DMS 273 treated with DMSO at 0.1 percent for 48 hours (cell line): ENCODE measurements around the gene TMEM91.
A peak's percentile ranks its signal among the peaks of the same experiment; 100 is the strongest.
"Not testable (repeated sequence)": the region's sequence is repeated elsewhere in the genome, so short reads cannot be mapped to it uniquely, and the experiment has no call there.

Source experiments
- DNase-seq: peaks from one replicate; lab custom pipeline; 2025; lab: John Stamatoyannopoulos, UW

Gene TMEM91

GRCh38 chr19:41376241-41376997 lies at the start of gene TMEM91:
Gene TMEM91, plus strand, starts transcription at chr19:41376533. Its CDS starts 1,777 bp downstream, at chr19:41378310.
- no peak for DNase-seq

DNA sequence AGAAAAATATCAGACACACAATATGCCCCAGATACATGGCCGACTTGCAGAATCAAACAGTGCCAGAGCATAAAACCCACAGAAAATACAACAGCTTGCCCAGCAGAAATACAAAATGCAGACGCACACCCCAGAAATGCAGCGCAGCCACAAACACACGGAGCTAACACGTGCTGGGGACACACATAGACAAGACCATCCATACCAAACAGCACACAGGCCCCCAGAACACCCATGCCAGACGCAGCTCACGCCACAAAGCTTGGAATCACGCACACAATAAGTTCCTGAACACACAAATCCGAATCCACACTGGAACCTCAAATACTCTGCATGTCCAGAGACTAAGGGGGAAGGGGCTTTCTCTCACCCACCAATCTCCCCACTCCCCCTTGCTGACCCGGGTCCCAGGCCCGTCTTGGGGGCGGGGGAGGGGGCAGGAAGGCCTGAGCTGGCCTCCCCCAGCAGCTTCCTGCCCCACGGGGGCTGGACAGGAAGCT lies 49.2 kb upstream of the TMEM91 start:
- DNase-seq = no peak

DNA sequence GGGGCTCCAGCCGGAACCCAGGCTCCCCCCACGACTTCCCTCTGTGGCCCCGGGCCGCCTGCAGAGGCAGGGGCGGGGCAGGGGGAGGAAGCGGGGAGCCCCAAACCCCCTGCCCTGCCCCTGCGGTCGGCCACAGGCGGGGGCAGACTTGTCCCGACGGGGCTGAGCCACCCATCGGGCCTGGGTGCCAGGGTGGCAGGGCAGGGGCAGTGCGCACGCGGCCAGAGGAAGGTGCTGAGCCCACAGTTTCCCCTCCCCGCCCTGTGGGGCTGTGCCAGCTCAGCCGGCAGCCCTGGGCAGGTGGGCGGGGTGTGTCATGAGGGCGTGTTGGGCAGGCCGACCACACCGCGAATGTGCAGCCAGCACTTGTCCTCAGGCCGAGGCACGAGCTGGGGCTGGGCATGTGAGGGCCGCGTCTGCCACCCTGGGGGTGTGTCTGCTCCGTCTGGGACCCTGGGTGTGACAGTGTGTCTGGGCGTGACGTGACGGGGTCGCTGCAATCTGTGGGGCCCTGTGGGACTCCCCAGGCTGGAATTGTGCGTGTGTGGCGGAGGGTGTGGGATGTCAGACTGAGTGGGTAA lies 48.7 kb upstream of the TMEM91 start:
- DNase-seq = no peak

DNA sequence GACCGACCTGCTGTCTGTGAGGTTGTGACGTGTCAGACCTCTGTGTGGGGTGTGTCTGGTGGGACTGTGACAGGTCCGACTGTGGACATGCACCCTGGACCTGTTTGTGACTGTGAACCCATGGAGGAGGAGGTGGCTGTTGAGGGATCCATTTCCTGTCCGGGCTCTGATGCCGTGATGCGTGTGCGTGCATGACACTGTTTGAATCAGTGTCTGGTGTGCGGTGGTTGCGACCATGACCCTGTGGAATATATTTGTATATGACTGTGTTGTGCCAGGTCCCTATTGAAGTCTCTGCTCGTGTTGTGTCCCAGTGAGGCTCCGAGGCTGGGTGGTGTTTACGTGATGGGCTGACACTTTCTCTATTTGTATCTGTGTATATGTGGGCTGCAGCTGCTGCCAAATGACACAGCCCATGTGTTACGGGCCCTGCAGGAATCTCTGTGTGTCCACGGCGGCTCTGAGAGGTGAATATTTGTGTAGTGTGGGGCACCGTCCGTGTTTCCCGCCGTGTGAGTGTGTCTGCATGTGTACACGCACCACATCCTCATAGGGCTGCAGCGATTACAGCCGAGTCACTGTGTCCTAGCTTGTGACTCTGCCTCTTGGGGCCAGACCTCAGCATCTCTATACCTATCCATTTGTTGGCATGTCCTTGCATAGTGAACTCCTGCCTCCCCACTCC lies 48.0 kb upstream of the TMEM91 start:
- DNase-seq = no peak

- DNase-seq = no peak
Observed at GRCh38 chr19:41328842-41329225, 47.5 kb upstream of the TMEM91 start.

DNA sequence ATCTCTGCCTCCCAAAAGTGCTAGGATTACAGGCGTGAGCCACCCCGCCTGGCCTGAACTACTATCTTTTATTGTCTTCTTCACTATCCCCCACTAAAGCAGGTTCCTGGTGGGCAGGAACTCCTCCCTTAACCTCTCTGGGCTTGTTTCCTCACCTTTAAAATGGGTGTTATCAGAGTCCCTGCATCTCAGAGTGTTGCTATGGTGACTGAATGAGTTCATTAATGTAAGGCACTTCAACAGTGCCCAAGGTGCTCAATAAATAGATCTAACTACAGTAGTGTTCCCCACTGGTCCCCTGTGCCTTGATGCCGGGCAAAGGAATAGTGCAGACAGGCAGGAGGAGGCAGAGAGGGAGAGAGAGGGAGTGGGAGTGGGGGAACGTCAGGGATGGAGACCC lies 45.9 kb upstream of the TMEM91 start:
- no peak for DNase-seq

DNA sequence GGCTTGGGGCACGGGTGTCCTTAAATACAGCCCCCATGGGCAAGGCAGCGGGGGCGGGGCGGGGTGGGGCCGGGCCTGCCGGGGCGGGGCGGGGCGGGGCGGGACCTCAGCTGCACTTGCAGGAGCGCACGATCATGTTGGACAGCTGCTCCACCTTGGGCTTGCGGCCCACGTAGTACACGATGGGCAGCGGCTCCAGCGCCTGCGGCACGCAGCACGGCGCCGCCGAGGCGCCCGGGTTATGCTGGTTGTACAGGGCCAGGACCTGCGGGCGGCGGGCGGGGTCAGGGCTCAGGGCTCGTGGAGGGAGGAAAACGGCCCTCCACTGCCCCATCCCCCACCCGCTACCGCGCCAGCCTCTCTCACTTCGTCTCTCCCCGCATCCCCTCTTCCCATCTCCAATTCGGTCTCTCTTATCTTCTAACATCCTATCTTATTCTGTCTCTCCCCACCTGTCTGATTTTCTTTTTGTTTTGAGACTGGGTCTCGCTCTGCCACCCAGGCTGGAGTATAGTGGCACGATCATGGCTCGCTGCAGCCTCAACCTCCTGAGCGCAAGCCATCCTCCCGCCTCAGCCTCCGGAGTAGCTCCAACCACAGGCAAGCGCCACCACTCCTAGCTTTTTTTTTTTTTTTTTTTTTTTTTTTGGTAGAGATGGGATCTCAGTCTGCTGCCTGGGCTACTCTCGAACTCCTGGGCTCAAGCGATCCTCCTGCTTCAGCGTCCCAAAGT lies 45.2 kb upstream of the TMEM91 start:
- DNase-seq = no peak

- DNase-seq = no peak
Observed at GRCh38 chr19:41332000-41332399, 44.3 kb upstream of the TMEM91 start.

DNA sequence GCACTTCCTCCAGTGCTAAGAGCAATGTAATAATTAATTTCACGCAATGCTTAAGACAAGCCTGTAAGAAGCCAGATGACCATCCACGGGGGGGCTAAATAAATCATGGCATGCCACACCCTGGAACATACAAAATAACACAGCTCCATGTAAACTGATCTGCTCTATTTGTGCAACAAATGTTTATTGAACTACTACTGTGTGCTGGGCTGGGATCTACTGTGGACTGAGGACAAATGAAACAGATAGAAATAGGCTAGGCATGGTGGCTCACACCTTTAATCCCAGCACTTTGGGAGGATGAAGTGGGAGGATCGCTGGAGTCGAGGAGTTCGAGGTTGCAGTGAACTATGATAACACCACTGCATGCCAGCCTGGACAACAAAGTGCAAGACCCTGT lies 43.9 kb upstream of the TMEM91 start:
- no peak for DNase-seq

- DNase-seq = no peak
Observed at GRCh38 chr19:41334793-41335192, 41.5 kb upstream of the TMEM91 start.

DNA sequence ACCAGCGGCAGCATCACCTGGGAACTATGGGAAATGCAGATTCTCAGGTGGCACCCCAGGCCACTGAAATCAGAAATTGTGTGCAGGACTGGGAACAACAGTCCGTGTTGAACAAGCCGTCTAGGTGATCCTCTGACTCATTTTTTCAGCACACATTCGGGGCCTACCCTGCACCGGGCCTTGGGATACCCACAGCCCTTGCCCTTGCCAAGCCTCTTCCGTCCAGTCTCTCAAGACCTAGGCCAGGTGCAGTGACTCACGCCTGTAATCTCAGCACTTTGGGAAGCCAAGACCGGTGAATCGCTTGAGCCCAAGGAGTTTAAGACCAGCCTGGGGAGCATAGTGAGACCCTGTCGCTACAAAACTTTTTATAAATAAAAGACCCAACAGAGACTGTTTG lies 40.9 kb upstream of the TMEM91 start:
- DNase-seq = no peak

GRCh38 chr19:41339936-41340335 lies 36.4 kb upstream of the TMEM91 start:
- no peak for DNase-seq

- DNase-seq = no peak
Observed at GRCh38 chr19:41341669-41342490, 34.5 kb upstream of the TMEM91 start.

DNA sequence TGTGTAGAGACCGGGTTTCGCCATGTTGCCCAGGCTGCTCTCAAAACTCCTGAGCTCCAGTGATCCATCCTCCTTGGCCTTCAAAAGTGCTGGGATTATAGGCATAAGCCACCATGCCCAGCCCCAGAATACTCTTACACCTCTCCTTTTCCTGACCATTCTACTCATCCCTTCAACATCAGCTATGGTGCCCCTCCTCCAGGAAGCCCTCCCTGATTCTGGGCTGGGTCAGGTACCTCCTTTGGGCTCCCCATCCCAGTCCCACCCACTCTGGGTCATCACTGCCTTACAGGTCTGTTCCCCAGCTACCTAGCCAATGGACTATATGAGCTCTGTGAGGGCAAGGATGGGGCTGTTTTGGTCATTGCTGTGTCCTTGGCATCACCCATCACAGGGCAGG lies 32.2 kb upstream of the TMEM91 start:
- DNase-seq = no peak

- not testable (repeated sequence) for DNase-seq
Observed at GRCh38 chr19:41346916-41347315, 29.4 kb upstream of the TMEM91 start.

- no peak for DNase-seq
Observed at GRCh38 chr19:41350735-41351338, 25.5 kb upstream of the TMEM91 start.

DNA sequence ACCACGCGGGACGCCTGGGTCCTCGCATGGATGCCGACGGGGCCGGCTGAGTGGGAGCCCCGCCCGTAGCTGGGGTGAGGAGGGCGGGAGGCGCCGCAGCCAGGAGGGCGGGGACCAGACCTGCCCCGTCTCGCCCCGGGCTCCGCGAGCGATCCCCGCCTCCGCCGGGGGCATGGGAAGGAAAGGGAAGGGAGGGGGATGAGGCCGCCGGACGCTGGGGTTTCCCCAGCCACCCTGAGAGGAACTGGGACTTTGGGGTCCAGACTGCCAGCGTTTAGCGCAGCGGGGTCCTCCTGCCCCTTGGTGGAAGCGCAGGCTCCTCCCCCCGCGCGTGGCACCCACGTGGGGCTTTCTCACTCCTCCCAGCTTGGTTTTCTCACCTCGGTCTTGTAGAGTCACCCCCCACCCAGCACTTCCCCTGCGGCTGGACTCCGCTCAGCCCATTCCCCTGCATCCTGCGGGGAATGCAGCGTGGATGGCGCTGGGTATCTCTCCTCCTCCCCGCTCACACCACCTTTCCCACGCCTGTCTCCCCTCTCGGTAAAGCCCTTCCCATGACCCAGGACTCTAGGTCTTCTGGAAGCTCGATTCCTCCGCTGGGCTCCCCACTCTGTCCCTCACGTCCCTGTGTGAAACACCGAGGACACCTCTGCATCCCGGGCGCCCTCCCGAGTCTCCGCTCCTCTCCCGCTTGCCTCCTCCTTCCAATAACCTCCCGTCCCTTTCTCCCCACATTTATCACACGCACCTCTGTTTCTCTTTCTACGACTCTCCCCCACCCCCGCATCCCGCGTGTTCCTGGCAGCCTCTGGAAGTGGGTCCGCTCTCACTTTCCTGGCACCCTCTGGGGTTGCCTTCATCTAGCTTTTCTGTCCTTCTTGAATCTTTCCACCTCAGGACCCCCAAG lies 24.7 kb upstream of the TMEM91 start:
- DNase-seq = no peak

- DNase-seq = no peak
Observed at GRCh38 chr19:41352279-41352608, 24.1 kb upstream of the TMEM91 start.

DNA sequence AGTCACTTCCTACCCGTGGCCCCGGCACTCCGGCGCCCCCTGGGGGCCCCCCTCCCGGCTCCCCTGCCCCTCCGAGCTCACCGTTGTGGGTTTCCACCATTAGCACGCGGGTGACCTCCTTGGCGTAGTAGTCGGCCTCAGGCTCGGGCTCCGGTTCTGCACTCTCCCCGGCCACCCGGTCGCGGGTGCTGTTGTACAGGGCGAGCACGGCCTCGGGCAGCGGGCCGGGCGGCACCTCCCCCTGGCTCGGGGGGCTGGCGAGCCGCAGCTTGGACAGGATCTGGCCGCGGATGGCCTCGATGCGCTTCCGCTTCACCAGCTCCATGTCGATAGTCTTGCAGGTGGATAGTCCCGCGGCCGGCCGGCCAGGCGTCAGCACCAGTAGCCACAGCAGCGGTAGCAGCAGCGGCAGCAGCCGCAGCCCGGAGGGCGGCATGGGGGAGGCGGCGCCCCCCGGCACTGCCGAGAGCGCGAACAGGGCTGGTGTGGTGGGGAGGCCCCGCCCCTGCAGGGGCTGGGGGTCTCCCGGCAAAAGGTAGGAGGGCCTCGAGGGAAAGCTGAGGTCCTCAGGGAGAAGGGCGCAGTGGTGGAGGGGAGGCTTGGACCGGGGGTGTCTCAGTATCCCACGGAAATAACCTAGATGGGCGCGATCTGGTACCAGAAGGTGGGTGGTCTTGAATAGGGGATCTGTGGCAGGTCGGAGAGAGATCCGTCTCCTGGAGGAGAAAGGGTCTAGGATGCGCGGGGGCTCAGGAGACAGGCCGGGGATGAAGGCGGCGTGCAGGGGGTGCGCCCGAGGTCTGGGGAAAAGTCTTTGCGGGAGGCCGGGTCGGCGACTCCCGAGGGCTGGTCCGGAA lies 23.5 kb upstream of the TMEM91 start:
- peak; percentile 46 for DNase-seq
